Measurements from ENCODE around the gene EML1. TPM values are rescaled to one million over a fixed set of nuclear protein-coding genes. Genes with fewer than 3 reads are reported as not detected.
"Not testable (repeated sequence)": the region's sequence is repeated elsewhere in the genome, so short reads cannot be mapped to it uniquely, and the experiment has no call there.

The EML1 gene
- total RNA-seq, 1 experiment from 2014 or later = 11.1 TPM

- in situ Hi-C loops (cut with HindIII; ENCODE audit: low pct_unique_long_range_greater_than_20kb, low sequenced_read_pairs) = no loop called here
- DNase-seq (ENCODE audit: low read depth, low spot score) = no peak
Measured at GRCh38 chr14:99754141-99755067, 38.8 kb upstream of the EML1 start.

GRCh38 chr14:99755068-99755405 is 38.2 kb upstream of the EML1 start:
- peak; percentile 42 for DNase-seq (ENCODE audit: low read depth, low spot score)
- in situ Hi-C loops (cut with HindIII; ENCODE audit: low pct_unique_long_range_greater_than_20kb, low sequenced_read_pairs) = no loop called here

- in situ Hi-C loops (cut with HindIII; ENCODE audit: low pct_unique_long_range_greater_than_20kb, low sequenced_read_pairs) = no loop called here
- no peak for DNase-seq (ENCODE audit: low read depth, low spot score)
Measured at GRCh38 chr14:99755629-99756603, 37.3 kb upstream of the EML1 start.

- in situ Hi-C loops (cut with HindIII; ENCODE audit: low pct_unique_long_range_greater_than_20kb, low sequenced_read_pairs) = no loop called here
- DNase-seq (ENCODE audit: low read depth, low spot score) = no peak
Measured at GRCh38 chr14:99756796-99757195, 36.4 kb upstream of the EML1 start.

GRCh38 chr14:99757331-99758070 is 35.7 kb upstream of the EML1 start:
- DNase-seq (ENCODE audit: low read depth, low spot score) = no peak
- in situ Hi-C loops (cut with HindIII; ENCODE audit: low pct_unique_long_range_greater_than_20kb, low sequenced_read_pairs) = no loop called here

- no peak for DNase-seq (ENCODE audit: low read depth, low spot score)
- in situ Hi-C loops (cut with HindIII; ENCODE audit: low pct_unique_long_range_greater_than_20kb, low sequenced_read_pairs) = no loop called here
Measured at GRCh38 chr14:99758121-99758821, 34.9 kb upstream of the EML1 start.

- no peak for DNase-seq (ENCODE audit: low read depth, low spot score)
- in situ Hi-C loops (cut with HindIII; ENCODE audit: low pct_unique_long_range_greater_than_20kb, low sequenced_read_pairs) = no loop called here
Measured at GRCh38 chr14:99758872-99759545, 34.2 kb upstream of the EML1 start.

- no peak for DNase-seq (ENCODE audit: low read depth, low spot score)
- in situ Hi-C loops (cut with HindIII; ENCODE audit: low pct_unique_long_range_greater_than_20kb, low sequenced_read_pairs) = no loop called here
Measured at GRCh38 chr14:99759546-99759925, 33.7 kb upstream of the EML1 start.

- DNase-seq (ENCODE audit: low read depth, low spot score) = no peak
- in situ Hi-C loops (cut with HindIII; ENCODE audit: low pct_unique_long_range_greater_than_20kb, low sequenced_read_pairs) = no loop called here
Measured at GRCh38 chr14:99760817-99761216, 32.4 kb upstream of the EML1 start.

- DNase-seq (ENCODE audit: low read depth, low spot score); in situ Hi-C loops (cut with HindIII; ENCODE audit: low pct_unique_long_range_greater_than_20kb, low sequenced_read_pairs): not testable (repeated sequence)
Measured at GRCh38 chr14:99762911-99763310, 30.3 kb upstream of the EML1 start.

GRCh38 chr14:99763527-99764221 is 29.5 kb upstream of the EML1 start:
- in situ Hi-C loops (cut with HindIII; ENCODE audit: low pct_unique_long_range_greater_than_20kb, low sequenced_read_pairs) = no loop called here
- no peak for DNase-seq (ENCODE audit: low read depth, low spot score)

- no peak for DNase-seq (ENCODE audit: low read depth, low spot score)
- in situ Hi-C loops (cut with HindIII; ENCODE audit: low pct_unique_long_range_greater_than_20kb, low sequenced_read_pairs) = no loop called here
Measured at GRCh38 chr14:99764222-99764706, 28.9 kb upstream of the EML1 start.

- DNase-seq (ENCODE audit: low read depth, low spot score) = no peak
- in situ Hi-C loops (cut with HindIII; ENCODE audit: low pct_unique_long_range_greater_than_20kb, low sequenced_read_pairs) = no loop called here
Measured at GRCh38 chr14:99768381-99768780, 24.8 kb upstream of the EML1 start.

GRCh38 chr14:99769123-99769522 is 24.1 kb upstream of the EML1 start:
- in situ Hi-C loops (cut with HindIII; ENCODE audit: low pct_unique_long_range_greater_than_20kb, low sequenced_read_pairs) = no loop called here
- no peak for DNase-seq (ENCODE audit: low read depth, low spot score)

GRCh38 chr14:99769799-99770198 is 23.4 kb upstream of the EML1 start:
- in situ Hi-C loops (cut with HindIII; ENCODE audit: low pct_unique_long_range_greater_than_20kb, low sequenced_read_pairs) = no loop called here
- DNase-seq (ENCODE audit: low read depth, low spot score) = no peak

Measured in SK-MEL-5 (cell line).